Glomerular visceral epithelial cell (primary cell): ENCODE measurements around the gene NTM.

Source experiments
- DNase-seq: peaks from one replicate; pipeline ENCODE4 v3.0.0-alpha.2; 2016; ENCODE audit errors: extremely low spot score

The NTM gene

DNA sequence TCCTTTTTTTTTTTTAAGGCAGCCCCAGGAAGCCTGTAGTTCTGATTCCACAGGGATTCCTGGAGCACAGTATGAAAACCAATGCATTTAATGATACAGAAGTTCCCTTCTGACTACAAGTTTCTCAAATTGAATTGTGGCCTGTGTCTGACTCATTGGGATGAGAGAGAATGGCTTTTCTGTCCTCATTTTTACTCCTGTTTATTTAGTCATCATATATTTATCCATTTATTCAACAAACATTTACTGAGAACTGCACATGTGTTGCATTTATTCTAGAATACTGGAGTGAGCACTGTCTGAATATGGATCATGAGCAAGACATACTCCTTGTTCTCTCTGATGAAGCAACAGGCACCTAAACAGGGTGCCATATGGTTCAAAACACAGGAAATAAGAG lies 231.2 kb downstream of the NTM start:
- DNase-seq = no peak

DNA sequence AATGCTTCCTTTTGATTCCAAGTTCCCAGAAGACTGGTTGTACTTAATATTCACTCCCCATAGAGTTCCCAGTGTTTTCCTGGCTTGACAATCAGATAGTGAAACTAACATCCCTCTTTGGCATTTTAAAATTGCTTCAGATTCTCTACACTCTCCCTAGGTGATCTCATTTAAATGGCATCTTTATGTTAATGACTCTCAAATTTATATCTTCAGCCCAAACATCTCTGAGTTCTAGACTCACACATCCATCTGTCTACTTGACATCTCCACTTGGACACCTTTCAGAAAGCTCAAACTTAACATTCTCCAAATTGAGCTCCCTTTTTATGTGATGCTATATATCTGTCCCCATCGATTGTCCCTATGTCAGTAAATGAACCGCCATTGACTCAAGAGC lies 232.0 kb downstream of the NTM start:
- no peak for DNase-seq

DNA sequence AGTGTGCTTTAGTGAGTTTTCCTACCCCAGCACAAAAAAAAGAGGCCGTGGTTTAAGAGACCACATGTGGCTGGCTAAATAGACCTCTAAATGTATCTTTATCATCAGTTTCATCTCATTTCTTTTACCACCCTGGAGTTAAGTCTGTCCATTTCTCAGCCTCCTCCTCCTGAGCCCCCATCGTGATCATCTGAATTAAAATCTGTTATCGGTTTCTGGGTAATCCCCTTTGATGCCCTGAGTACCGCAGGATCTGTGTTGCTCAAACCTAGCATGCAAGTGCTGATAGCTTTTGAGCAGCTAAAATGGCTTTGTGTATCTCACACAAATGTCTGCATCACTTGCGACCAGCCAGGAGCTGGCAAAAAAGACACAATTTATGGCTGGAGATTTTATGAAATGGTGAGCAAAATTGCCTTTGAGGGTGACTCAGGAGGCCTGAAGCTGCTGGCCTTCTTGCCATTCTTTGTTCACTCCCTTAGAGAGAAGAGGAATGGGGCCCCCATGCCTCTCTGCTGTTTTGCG lies 236.5 kb downstream of the NTM start:
- DNase-seq = no peak

DNA sequence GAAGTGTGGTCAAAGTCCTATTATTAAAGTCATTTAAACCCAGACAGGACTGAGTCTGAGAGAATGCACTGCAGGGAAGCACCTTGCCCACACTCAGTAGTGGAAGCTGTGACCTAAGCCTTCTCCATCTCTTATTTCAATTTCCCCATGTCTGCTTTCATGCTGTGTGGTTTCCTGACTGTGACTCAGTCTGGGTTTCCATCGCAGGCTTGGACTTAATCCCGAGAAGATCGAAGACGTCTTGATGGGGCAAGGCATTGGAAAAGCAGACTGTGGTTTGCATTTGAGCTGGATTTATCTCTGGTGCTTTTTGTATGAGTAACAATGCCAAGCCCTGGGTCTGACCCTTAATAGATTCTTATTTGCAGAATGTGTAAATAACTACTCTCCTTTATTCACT lies 238.9 kb downstream of the NTM start:
- peak; percentile 87 for DNase-seq

DNA sequence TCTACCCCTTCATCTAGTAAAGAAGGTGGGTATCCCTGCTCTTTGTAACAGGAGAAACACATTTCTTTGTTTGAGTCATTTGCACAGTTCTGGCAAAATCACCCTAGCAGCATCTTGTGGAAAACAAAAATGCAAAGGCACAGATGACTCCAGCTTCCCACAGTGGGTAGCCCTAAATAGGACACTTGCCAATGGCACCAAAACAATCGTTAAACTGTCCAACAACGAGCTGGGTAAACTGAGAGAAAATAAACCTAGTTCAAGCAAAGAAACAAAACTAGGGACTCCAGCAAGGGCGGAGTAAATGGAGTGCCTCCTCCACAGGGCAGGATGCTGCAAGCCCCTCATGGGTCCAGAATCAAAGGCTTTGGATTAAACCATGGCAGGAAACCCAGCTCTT lies 239.5 kb downstream of the NTM start:
- DNase-seq = no peak

DNA sequence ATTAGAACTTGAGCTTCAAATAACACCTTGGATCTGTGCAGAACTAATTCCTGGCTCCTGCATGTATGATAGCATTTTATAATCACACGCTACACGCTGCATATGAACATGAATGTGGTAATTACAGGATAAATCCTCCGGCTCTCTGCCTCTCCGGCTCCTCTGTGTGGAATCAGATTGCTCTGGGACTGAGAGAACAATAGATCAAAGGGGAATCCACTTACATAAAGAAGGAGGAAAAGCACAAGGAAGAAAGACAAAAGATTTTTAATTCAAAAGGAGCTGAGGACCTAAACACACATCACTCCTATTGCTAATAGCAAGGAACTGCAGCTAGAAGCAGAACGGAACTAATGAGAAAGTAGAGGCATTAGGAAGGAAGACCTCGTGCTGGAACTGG lies 240.9 kb downstream of the NTM start:
- DNase-seq = no peak

DNA sequence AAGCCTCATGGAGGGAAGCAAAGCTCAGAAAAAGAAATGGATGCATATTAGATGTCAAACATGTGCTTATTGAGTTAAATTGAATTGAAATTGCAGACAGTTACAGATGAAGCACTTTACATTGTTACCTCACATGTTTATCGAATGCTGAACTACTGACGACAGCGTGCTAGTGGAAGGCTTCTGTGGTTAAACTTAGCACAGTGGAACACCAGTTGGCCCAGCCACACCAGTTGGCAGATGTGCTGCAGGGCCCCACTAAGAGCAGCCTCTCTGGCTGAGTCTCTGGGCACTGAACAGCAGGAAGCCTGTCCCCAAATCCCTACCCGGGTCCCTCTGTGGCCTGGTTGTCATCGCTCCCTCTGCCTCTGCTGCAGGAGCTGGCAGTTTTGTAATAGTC lies 242.1 kb downstream of the NTM start:
- no peak for DNase-seq

DNA sequence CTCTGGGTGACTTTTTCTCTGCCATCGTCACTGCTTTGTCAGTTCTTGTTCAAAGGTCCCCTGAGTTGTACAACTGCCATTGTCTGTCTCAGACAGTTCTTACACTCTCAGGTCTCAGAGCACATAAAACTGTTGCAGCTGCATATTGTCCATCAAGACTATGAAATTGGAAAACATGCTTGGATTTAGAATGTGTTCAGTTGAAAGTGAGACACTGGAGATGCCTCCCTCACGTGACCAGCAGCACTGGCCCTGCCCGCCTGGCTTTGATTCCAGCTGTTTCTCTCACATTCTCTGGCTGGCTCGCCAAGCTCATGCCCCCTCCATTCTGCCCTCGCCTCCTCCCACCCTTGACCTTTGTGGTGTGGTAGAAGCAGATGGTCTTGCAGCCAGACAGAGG lies 244.2 kb downstream of the NTM start:
- no peak for DNase-seq

DNA sequence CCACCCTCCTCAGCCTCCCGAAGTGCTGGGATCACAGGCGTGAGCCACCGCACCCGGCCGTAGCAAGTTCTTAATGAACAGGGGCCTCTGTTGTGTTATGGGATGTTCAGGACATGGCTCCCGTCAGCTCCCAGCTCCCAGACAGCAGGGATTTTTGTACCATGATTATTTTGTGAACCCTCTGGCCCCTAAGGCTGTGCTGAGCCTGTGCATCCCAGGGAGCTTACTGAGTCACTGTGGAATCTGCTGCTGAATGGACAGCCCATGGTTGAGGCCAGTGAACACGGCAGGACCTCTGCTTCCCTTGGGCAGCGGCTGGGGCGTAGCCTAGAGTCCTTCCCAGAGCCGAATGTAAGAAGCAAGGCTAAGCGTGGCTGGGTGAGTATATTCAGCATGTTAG lies 245.2 kb downstream of the NTM start:
- no peak for DNase-seq

DNA sequence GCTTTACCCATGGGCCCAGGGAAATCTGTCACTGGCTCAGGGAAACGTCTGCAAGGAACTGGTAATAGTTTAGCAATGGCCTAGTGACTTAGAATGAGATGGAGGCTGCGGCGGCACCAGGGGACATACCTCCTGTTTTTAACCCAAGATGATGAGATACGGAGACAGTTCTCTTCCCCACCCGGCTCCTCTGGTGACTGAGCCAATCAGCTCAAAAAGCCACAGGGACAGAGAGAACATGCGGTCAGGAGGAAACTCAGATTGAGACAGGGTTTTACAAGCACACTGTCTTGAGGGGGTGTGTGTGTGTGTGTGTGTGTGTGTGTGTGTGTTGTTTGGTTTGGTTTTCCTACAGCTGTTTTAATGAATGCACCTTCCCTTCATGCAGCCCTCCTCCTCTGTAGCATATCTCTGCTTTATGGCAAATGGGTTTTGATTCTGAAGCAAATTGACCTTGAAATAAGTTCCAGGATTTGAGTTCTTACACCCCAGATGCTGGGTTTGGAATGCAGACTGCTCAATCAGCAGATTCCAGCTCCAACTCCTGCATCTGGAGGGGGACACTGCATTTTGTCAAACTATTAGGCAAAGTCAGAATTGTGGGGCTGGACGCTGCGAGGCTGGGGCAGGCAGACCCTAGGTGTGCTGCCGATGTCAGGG lies 246.2 kb downstream of the NTM start:
- DNase-seq = no peak

DNA sequence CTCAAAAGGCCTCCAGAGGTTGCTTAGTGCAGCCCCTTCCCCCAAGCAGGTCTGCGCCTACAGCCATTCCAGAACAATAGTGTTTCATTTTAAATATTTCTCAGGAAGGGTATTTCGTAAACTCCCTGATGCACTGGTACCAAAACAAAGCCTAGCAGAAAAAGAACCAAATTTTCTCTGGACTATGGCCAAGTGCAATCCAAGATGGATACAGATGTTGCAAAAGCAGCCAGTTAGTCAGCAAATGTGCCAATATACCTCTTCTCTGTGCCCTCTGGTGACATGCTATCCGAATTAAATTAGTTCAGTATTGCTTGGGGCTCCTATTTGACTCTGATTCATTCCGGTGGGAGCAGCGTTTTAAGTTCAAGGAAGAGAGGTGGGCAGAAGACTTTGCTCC lies 247.8 kb downstream of the NTM start:
- no peak for DNase-seq

DNA sequence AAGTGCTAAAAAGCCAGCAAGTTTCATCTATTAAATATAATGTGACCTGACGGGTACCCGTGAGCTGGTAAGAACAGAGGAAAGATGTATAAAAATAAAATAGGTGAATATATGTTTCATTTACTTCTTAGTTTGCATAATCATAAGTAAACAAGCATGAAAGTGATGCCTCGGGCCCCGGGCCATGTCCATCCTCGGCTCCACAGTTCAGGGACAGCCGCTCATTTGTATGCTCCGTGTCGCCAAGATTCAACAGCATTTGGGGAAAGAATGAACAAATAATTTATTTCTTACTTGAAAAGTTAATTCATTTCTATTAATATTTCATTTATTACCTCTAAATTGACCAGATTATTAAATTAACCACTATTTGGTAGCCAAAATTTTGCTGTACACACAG lies 251.8 kb downstream of the NTM start:
- no peak for DNase-seq

DNA sequence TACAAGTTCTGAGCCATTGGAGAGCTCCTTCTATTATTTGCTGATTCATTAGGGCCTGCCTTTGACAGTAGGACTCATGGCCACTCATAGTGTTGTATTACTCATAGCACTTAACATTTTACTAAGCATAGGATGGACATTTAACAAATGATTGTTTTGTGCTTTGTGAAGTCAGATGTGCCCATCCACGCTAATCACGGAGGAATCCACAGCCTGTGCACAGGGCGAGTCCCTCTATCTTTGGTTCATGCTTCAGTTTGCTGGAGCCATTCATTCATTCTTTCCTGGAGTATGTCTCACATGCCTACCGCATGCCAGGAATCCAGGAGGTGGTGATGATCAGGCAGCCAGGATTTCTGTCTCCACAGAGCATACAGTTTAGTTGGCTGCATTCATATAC lies 254.1 kb downstream of the NTM start:
- DNase-seq = peak; percentile 9

DNA sequence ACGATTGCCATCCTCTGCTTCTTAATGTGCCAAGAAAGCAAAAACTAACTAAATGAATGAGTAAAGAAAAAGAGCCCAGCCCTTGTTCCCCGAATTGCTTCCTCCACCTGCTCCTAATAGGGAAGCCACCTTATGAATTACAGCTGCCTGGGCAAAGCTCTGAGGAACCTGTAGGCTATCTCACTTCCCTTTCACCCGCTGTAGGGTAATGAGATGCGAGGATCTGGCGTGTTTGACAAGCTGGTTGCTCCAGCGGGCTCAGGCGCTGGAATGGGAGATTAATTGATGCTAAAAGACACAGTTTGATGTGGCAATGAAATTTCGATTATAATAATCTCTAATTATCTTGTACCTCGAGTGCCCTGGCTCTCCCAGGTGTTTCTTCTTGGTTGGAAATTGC lies 256.4 kb downstream of the NTM start:
- no peak for DNase-seq

DNA sequence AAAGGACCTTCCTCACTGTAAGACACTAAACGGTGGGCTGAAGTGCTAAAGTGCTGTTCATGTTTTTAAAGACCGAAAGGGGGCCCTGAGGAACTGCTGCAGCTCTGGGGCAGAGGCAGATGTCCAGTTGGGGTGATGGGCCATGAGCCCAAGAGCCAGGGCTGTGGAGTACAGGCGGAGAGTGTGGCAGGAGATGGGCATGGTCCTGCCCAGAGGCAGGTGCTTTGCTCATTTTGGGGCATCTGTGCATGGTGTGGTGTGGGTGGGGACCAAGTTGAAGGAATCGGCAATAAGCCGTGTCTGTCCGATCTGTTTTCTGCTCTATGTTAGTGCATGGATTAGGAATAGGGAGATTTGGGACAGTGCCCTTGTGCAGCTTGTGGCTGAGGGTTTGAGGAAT lies 258.3 kb downstream of the NTM start:
- no peak for DNase-seq

DNA sequence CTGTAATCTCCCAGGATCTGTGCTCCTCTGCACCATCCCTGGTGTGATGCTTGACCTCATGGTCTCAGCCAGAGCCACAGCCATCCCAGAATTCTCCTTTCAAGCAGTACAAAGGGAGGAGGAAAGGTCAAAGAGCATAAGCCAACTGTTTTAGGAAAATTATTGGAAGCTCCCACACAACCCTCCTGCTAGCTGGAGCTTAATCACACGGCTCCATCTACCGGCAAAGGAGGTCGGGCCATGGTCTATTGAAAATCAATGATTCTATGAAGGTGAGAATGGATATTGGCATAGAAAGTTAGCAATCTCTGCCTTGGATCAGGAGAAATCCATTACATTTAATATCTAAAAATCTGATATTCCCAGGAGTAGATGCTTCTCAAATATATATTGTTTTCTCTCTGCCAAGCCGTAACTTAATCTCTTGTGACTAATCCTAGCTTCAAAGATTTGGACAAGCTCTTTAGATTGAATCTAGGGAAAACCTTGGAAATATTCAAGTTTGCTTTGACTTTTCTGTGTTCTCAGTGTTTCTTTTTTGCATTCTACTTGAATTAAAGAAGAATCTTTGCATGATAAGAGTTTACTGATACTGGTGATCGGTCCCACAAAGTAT lies 259.6 kb downstream of the NTM start:
- DNase-seq = no peak

DNA sequence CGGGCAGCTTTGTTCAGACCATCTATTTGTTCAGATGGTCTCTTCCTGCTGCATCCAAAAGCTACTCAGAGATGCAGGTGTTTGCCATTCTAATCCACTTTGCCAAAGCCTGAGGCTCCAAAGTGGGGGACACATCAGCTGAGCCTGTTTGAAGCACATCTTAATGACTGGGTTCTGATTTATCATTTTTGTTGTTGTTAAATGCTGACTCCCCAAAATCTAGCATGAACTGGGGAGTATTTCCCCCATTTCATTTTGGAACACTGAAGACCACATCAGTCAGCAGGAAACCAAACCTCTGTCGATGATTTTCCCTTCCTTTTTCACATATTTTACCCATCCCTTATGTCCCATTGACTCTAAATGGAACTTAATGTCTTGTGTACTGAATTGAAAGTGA lies 262.6 kb downstream of the NTM start:
- DNase-seq = no peak

DNA sequence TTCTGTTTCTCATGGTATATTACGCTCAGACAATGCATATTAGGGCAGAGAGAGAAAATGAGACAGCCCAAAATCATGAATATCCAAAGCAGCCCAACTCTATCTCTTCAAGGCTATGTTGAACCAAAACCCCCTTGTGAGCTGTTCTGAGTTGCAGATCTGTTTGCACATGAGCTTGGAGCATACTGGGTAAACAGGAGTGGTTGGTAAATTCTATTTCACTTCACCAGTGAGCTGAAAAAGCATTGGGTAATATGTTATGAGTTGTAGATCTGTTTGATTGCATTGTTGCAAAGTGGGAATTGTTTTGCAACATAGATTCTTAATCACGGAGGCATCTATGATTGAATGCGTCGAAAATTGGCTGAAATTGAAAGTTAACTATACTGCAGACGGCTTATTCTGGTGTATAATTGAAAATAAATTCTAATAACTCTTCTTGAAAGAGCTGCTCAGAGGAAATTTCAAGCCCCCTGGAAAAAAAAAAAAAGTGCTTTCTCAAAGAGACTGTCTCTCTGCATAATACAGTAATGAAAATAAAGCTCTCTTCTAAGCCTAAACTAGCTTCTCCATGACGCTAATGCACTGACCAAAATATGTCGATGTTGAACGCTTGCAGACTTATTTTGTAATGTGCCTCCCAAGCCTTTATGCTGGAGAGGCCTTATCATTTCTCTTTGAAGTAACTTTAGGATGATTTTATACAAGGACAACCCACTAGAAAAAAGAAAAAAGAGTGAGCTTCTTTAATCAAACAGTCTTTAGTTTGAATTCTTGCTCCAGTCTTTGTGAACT lies 263.7 kb downstream of the NTM start:
- DNase-seq = no peak

DNA sequence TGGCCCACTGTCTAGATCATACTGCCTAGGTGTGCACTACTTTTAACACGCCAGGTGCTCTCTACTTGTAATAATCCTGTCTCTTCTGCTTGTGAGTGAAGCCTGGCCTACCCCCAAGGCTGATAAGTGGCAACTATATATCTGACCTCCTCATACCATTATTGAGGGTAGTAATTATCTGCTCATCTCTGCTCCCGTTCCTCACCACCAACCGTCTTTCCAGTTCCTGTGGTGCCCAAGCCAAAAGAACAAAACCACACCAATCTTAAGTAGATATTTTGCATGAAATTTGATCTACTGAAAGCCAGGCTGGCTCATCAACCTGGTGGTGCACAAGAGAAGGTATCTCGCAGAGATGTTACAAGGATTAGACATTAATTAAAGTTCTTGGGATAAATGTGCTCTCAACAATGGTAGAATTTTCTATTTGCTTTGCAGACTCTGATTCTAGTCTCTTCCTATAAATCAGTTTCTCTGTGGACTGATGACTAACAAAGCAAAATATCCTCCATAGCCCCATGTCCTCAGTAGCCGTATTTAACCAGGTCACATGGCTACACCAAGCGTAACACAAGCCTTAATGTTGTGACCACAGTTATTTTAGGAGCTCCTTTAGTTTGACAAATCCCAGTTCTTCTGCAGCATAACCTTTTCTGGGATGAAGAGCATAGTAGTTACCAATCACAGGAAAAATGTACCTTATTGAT lies 267.2 kb downstream of the NTM start:
- DNase-seq = peak; percentile 26

DNA sequence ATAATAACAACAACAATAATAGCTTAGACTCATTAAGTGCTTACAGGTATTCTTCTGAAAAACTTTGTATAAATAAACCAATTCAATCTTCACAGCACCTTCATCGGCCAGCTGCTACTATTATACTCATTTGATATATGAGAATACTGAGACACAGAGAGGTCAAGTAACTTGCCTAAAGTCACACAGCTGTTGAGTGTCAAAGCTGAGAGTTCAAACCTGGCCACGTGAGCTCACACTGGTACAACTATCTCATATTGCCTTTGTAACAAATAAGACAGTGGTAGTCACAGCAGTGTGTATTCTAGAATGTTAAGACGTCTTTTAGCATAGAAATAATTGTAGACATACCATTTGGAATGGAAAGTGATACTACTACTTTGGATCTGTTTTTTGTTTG lies 268.5 kb downstream of the NTM start:
- DNase-seq = no peak

DNA sequence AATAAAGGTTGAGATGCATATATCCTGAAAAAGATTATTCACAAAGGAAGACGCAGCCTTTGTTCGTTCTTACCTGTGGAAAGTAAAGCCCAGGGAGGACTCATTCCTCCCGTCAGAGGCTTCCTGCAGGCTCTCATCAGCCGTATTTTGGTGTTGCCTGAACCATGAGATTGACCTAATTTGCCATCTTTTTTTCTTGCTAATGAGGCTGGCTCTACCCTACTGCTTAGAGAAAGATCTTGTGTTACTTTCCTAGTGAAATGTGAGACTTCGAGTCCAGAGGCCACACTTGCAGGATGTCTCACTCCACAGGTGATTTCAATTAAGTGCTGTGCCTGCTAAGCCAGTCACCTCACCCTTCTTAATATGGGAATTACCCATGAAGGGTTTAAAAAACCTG lies 269.9 kb downstream of the NTM start:
- DNase-seq = no peak

DNA sequence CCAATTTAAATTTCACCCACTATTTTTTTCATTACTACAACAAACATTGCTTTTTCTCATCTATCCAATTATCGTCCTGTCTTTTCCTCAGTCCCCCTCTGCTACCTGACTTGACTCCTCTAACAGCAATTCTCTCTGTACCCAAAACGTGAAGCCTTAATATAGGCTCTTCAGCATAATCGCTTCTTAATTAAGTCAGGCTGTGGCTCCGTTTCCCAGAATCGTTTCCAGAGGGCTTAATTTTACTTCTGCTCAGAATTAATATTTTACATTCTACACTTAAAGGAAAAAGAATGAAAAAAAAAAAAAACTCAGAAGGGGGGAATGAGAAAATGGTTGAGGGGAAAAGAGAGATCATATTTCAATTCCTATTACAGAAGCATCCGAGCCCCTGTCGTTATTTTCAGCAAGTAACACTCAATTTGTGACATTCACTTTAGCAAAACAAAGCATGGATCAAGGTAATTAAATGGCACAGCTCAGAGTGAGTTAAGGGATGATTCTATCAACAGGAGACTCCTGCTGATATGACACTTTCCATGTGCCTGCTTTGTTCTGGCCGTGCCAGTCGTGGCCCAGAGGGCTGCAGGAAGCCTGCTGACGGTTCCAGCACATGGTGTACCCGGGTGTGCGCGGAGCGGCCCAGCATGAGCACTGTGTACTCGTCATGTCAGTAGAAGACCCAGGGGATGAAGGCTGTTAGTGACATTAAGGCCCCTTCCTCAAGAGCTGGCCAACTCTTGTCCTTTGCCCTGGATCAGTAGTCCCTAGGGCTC lies 272.5 kb downstream of the NTM start:
- DNase-seq = no peak
